H9 (cell line): ENCODE measurements around the gene FGF12. TPM values are rescaled to one million over a fixed set of nuclear protein-coding genes. Genes with fewer than 3 reads are reported as not detected.

ENCODE experiments used
- DNase-seq: peaks from one replicate; pipeline ENCODE4 v3.0.0-alpha.2; 2017
- H2AFZ ChIP-seq: one replicate; pipeline ENCODE4 v1.6.1; 2013; ENCODE audit warnings: mild to moderate bottlenecking, low read length, control low read depth, moderate library complexity
- H2AK5ac ChIP-seq: 2 replicates; pipeline ENCODE4 v1.6.1; 2013; ENCODE audit warnings: low read length, control low read depth, mixed read lengths; ENCODE audit not compliant: insufficient read length
- H2BK120ac ChIP-seq: one replicate; pipeline ENCODE4 v1.6.1; 2013; ENCODE audit warnings: low read depth, mild to moderate bottlenecking, low read length, control low read depth, inconsistent platforms; ENCODE audit not compliant: poor library complexity, severe bottlenecking
- H2BK12ac ChIP-seq: 2 replicates; pipeline ENCODE4 v1.6.1; 2013; ENCODE audit warnings: low read length, control low read depth, mixed read lengths, low read depth; ENCODE audit not compliant: insufficient read length
- H2BK15ac ChIP-seq: 2 replicates; pipeline ENCODE4 v1.6.1; 2013; ENCODE audit warnings: low read depth, low read length, control low read depth
- H2BK20ac ChIP-seq: one replicate; pipeline ENCODE4 v1.6.1; 2013; ENCODE audit warnings: low read depth, mild to moderate bottlenecking, low read length, control low read depth, inconsistent platforms; ENCODE audit not compliant: poor library complexity, severe bottlenecking
- H2BK5ac ChIP-seq: 2 replicates; pipeline ENCODE4 v1.6.1; 2013; ENCODE audit warnings: low read length, control low read depth, mixed read lengths; ENCODE audit not compliant: insufficient read length
- H3K14ac ChIP-seq: 2 replicates; pipeline ENCODE4 v1.6.1; 2013; ENCODE audit warnings: low read length, control low read depth; ENCODE audit not compliant: insufficient read depth
- H3K18ac ChIP-seq: 2 replicates; pipeline ENCODE4 v1.6.1; 2013; ENCODE audit warnings: low read depth, mild to moderate bottlenecking, mixed read lengths, low read length, control low read depth; ENCODE audit not compliant: insufficient read length
- H3K23ac ChIP-seq: 2 replicates; pipeline ENCODE4 v1.6.1; 2013; ENCODE audit warnings: low read length, control low read depth, mixed read lengths, low read depth; ENCODE audit not compliant: insufficient read length
- H3K23me2 ChIP-seq: 2 replicates; pipeline ENCODE4 v1.6.1; 2013; ENCODE audit warnings: low read depth, mild to moderate bottlenecking, mixed read lengths, low read length, control low read depth; ENCODE audit not compliant: insufficient read length, poor library complexity, severe bottlenecking
- H3K27ac ChIP-seq: 2 replicates; pipeline ENCODE4 v1.5.1; 2013; ENCODE audit warnings: low read length, control low read depth, mixed read lengths, low read depth; ENCODE audit not compliant: insufficient read length
- H3K27me3 ChIP-seq: 2 replicates; pipeline ENCODE4 v1.6.1; 2013; ENCODE audit warnings: low read length, control low read depth, inconsistent platforms; ENCODE audit not compliant: insufficient read depth
- H3K4ac ChIP-seq: 2 replicates; pipeline ENCODE4 v1.6.1; 2013; ENCODE audit warnings: low read depth, mild to moderate bottlenecking, control low read depth, inconsistent platforms, low read length, moderate library complexity
- H3K4me1 ChIP-seq: 2 replicates; pipeline ENCODE4 v1.6.1; 2013; ENCODE audit warnings: low read length, control low read depth, inconsistent platforms; ENCODE audit not compliant: insufficient read depth
- H3K4me2 ChIP-seq: 2 replicates; pipeline ENCODE4 v1.6.1; 2013; ENCODE audit warnings: low read length, control low read depth, mixed read lengths; ENCODE audit not compliant: insufficient read length, insufficient read depth
- H3K56ac ChIP-seq: 2 replicates; pipeline ENCODE4 v1.6.1; 2013; ENCODE audit warnings: low read depth, mild to moderate bottlenecking, mixed read lengths, low read length, control low read depth; ENCODE audit not compliant: insufficient read length
- H3K79me1 ChIP-seq: 2 replicates; pipeline ENCODE4 v1.6.1; 2013; ENCODE audit warnings: low read depth, mild to moderate bottlenecking, moderate library complexity, low read length, control low read depth, inconsistent platforms; ENCODE audit not compliant: insufficient read depth, poor library complexity, severe bottlenecking
- H3K79me2 ChIP-seq: 2 replicates; pipeline ENCODE4 v1.6.1; 2013; ENCODE audit warnings: low read length, control low read depth, inconsistent platforms; ENCODE audit not compliant: insufficient read depth
- H3K9ac ChIP-seq: 2 replicates; pipeline ENCODE4 v1.6.1; 2013; ENCODE audit warnings: low read length, control low read depth, mixed read lengths; ENCODE audit not compliant: insufficient read length; ENCODE audit errors: extremely low read depth
- H3K9me3 ChIP-seq: one replicate; pipeline ENCODE4 v1.6.1; 2013; ENCODE audit warnings: low read depth, low read length, inconsistent platforms; ENCODE audit not compliant: control insufficient read depth
- H3T11ph ChIP-seq: one replicate; pipeline ENCODE4 v1.6.1; 2013; ENCODE audit warnings: mild to moderate bottlenecking, low read length, control low read depth, inconsistent platforms
- H4K20me1 ChIP-seq: one replicate; pipeline ENCODE4 v1.6.1; 2013; ENCODE audit not compliant: control insufficient read depth, insufficient read length, insufficient read depth
- H4K5ac ChIP-seq: 2 replicates; pipeline ENCODE4 v1.6.1; 2013; ENCODE audit warnings: low read depth, mild to moderate bottlenecking, mixed read lengths, low read length, control low read depth; ENCODE audit not compliant: insufficient read length
- H4K8ac ChIP-seq: replicated peaks from 2 replicates; pipeline ENCODE4 v1.6.1; 2013; ENCODE audit warnings: low read length, control low read depth, mixed read lengths, low read depth; ENCODE audit not compliant: insufficient read length
- H4K91ac ChIP-seq: 2 replicates; pipeline ENCODE4 v1.6.1; 2013; ENCODE audit warnings: low read depth, mild to moderate bottlenecking, moderate library complexity, mixed read lengths, low read length, control low read depth; ENCODE audit not compliant: insufficient read length
- H3K27ac Mint-ChIP-seq, 3 experiments: 2 replicates in 2 of 3; 3 replicates in 1 of 3; pipeline ENCODE4 v1.8.0; 2020 to 2021; ENCODE audit warnings: mixed read lengths in 3 of 3, mild to moderate bottlenecking in 1 of 3, moderate library complexity in 1 of 3
- H3K27me3 Mint-ChIP-seq: 2 replicates; pipeline ENCODE4 v1.8.0; 2021; ENCODE audit warnings: low read depth, mild to moderate bottlenecking, moderate library complexity, mixed read lengths
- H3K36me3 Mint-ChIP-seq, 3 experiments: 2 replicates in 2 of 3; 3 replicates in 1 of 3; pipeline ENCODE4 v1.8.0; 2020 to 2021; ENCODE audit warnings: low read depth in 3 of 3, mixed read lengths in 3 of 3; ENCODE audit not compliant: insufficient read depth in 1 of 3
- H3K4me1 Mint-ChIP-seq, 2 experiments: 2 replicates each; pipeline ENCODE4 v1.8.0; 2020; ENCODE audit warnings: mixed read lengths in 2 of 2
- H3K4me3 Mint-ChIP-seq, 2 experiments: 2 replicates in 1 of 2; 3 replicates in 1 of 2; pipeline ENCODE4 v1.8.0; 2020 to 2021; ENCODE audit warnings: mild to moderate bottlenecking in 2 of 2, mixed read lengths in 2 of 2, moderate library complexity in 1 of 2
- H3K9me3 Mint-ChIP-seq, 2 experiments: 2 replicates in 1 of 2; 3 replicates in 1 of 2; pipeline ENCODE4 v1.8.0; 2020; ENCODE audit warnings: mild to moderate bottlenecking in 2 of 2, mixed read lengths in 2 of 2, moderate library complexity in 1 of 2
- CTCF ChIP-seq: fragments of 200-600 bp; sonication (generic); conservative IDR thresholded peaks from 3 replicates; pipeline ENCODE4 v1.8.0; 2021; ENCODE audit warnings: antibody characterized with exemption, mild to moderate bottlenecking
- WGBS: extraction: QIAGEN DNeasy Blood & Tissue Kit; methylation state at CpG from one replicate; pipeline ENCODE4 v1.1.7; 2013; ENCODE audit warnings: missing lambda C conversion rate, low lambda C conversion rate, mixed read lengths; ENCODE audit not compliant: insufficient read length; ENCODE audit errors: extremely low coverage; 5-methylcytosine and 5-hydroxymethylcytosine counted together
- total RNA-seq: library from RNA; stranded (reverse); gene quantifications from 2 replicates; pipeline ENCODE4 v1.2.1, GENCODE V29; 2021

The FGF12 gene
- total RNA-seq, 1 experiment from 2014 or later: 5.6 TPM

GRCh38 chr3:192207239-192207638 lies 520.1 kb downstream of the FGF12 start:
- H2BK20ac ChIP-seq: no peak overlapping the region
- no peaks in the 10 kb centered on the region for H4K20me1 ChIP-seq
- H2BK12ac ChIP-seq: no peak overlapping the region
- H3K9ac ChIP-seq: no peak overlapping the region
- Mint-ChIP-seq H3K9me3 (no peaks in the 10 kb centered on the region), H3K27me3 (no peaks in the 10 kb centered on the region), H3K36me3 (no peaks in the 10 kb centered on the region), H3K27ac (0 out of 7 replicates have a peak overlapping the region, but pooled peaks of 1 of the 3 experiments have one; percentile 8), H3K4me1 (peaks cover 6 to 9% of the 10 kb centered on the region in 2 experiments), H3K4me3 (no peak overlapping the region)
- H2AFZ ChIP-seq: no peak overlapping the region
- WGBS: no CpG with 5 or more reads among the region's 3 CpGs
- H3K27me3 ChIP-seq: no peaks in the 10 kb centered on the region
- H2BK15ac ChIP-seq: no peak overlapping the region
- H3K4ac ChIP-seq: no peak overlapping the region
- no peak for TF ChIP-seq CTCF
- no peak overlapping the region for H2BK120ac ChIP-seq
- no peak overlapping the region for H3K56ac ChIP-seq
- H3K9me3 ChIP-seq: no peaks in the 10 kb centered on the region
- no peak overlapping the region for H2BK5ac ChIP-seq
- H4K8ac ChIP-seq: no peak overlapping the region
- no peak overlapping the region for H3K14ac ChIP-seq
- H3K27ac ChIP-seq: no peak overlapping the region
- no peaks in the 10 kb centered on the region for H3K23me2 ChIP-seq
- H3K79me1 ChIP-seq: no peaks in the 10 kb centered on the region
- no peak overlapping the region for H3K4me2 ChIP-seq
- H3K23ac ChIP-seq: no peak overlapping the region
- DNase-seq: no peak
- H3K18ac ChIP-seq: no peak overlapping the region
- no peak overlapping the region for H2AK5ac ChIP-seq
- no peak overlapping the region for H4K5ac ChIP-seq
- H3T11ph ChIP-seq: no peak overlapping the region
- H3K4me1 ChIP-seq: no peaks in the 10 kb centered on the region
- no peaks in the 10 kb centered on the region for H3K79me2 ChIP-seq
- H4K91ac ChIP-seq: no peak overlapping the region
